ENCODE results near the gene WFDC5. TPM values are rescaled to one million over a fixed set of nuclear protein-coding genes. Genes with fewer than 3 reads are reported as not detected.

Gene WFDC5
- total RNA-seq, 1 donor from 2014 or later: not detected

GRCh38 chr20:45117581-45117980, 2.6 kb upstream of the WFDC5 start:
- FAIRE-seq: no peak
- no peak for DNase-seq (ENCODE audit: low spot score in 2 of 2)

- FAIRE-seq (no peak), DNase-seq (ENCODE audit: low spot score in 2 of 2) (no peak)
Observed at GRCh38 chr20:45115829-45116228, 855 bp upstream of the WFDC5 start.

DNA sequence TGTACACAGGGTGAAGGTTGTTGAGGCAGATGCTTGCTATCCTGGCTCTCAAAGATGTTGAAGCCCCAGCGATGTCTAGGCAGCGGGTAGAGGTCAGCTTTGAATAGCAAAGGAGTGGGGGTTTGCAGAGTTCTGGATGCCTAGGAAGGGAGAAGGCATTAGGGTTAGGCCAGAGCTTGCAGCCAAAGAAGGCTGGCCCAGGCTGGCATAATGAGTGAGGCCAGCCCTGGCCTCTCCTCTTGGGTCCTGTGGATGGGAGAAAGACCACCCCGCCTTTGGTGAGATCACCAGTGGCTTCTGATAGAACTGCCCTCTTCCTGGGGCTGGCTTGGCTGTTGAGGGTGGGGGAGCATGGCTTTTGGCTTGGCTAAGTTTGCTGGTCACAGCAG, 406 bp upstream of the WFDC5 start:
- no peak for DNase-seq (ENCODE audit: low spot score in 2 of 2)
- no peak for FAIRE-seq

DNA sequence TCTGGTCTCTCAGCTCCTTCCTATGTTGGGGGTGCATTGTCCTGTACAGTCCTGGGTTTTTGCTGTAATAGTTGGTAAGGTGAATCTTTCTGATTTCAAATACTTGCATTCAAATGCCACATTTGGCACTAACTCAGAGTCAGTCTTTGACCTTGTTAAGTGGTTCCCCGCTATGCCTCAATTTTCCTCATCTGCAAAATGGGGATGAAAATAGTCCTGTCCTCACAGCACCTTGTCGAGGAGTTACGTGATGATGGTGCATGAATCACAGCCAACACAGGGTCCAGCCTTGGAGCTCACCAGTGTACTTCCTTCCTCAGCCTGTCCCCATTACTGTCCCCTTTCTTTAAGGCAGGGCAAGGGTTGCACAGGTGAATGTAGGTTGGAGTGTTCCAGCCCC, 1.1 kb downstream of the WFDC5 start:
- no peak for FAIRE-seq

DNA sequence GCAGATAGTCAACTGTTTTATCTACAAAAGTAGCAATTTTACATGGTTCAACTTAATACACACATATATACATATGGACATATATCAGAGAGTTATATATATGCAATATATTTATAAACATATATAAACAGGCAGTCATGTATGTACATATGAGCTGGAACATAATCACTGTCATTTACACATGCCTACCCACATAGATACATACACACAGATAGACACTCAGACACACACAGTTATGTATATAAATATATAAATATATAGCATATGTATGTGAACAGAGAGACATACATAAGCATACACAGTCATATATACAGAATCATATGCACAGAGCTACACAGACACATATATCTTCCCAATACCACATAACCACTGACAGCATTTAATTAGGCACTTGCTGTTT, 2.2 kb downstream of the WFDC5 start:
- FAIRE-seq (no peak), DNase-seq (ENCODE audit: low spot score in 2 of 2) (no peak)

More for the DNA sequence above, 1.1 kb downstream of the WFDC5 start:
- no peak for DNase-seq (ENCODE audit: low spot score in 2 of 2)

GRCh38 chr20:45111799-45112471, 3.0 kb downstream of the WFDC5 start:
- FAIRE-seq (no peak), DNase-seq (ENCODE audit: low spot score in 2 of 2) (no peak)

DNA sequence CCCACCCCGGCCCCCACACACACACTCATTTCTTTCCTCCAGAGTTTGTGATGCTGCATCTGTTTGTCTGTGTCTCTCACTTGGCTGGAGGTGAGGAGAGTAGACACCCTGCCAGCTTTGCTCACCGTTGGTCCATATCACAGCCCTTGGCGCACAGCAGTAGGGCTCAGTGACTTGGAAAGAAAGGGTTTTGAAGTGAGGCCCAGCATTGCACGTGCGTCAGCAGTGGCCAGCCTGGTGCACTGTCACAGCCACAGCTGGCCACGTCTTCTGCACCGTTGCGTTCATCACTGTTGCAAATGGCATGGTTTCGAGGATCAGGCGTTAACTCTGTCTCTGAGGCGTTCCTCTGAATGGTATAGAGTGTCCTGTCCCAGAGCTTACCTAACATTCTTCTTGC, 3.7 kb downstream of the WFDC5 start:
- FAIRE-seq: no peak
- DNase-seq (ENCODE audit: low spot score in 2 of 2): no peak

- DNase-seq (ENCODE audit: low spot score in 2 of 2) (no peak), FAIRE-seq (no peak)
Observed at GRCh38 chr20:45110301-45110700, 4.7 kb downstream of the WFDC5 start.

GRCh38 chr20:45109634-45110033, 5.3 kb downstream of the WFDC5 start:
- FAIRE-seq (no peak), DNase-seq (ENCODE audit: low spot score in 2 of 2) (no peak)

DNA sequence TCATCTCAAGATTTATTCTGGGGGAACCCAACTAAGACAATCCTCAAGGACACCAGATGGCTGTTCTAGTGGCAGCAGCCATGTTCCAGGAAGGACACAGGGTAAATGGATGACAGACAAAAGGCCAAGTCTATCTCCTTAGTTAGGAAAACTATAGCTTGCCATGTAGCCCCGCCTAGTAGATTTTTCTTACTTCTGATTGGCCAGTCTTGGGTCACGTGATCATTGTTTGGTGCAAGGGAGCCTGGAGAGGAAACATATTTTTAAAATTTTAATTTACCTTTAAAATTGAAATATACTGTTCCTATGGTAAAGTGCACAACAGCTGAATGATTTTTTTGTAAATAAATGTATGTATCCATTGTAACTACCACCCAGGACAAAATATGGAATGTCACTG, 9.7 kb downstream of the WFDC5 start:
- no peak for FAIRE-seq

GRCh38 chr20:45104786-45105185, 10.2 kb downstream of the WFDC5 start:
- FAIRE-seq (no peak), DNase-seq (ENCODE audit: low spot score in 2 of 2) (no peak)

More for the DNA sequence above, 9.7 kb downstream of the WFDC5 start:
- DNase-seq (ENCODE audit: low spot score in 2 of 2): no peak

- DNase-seq (ENCODE audit: low spot score in 2 of 2) (no peak), FAIRE-seq (no peak)
Observed at GRCh38 chr20:45103072-45103471, 11.9 kb downstream of the WFDC5 start.

- DNase-seq (ENCODE audit: low spot score in 2 of 2) (no peak), FAIRE-seq (no peak)
Observed at GRCh38 chr20:45101333-45101850, 13.6 kb downstream of the WFDC5 start.

DNA sequence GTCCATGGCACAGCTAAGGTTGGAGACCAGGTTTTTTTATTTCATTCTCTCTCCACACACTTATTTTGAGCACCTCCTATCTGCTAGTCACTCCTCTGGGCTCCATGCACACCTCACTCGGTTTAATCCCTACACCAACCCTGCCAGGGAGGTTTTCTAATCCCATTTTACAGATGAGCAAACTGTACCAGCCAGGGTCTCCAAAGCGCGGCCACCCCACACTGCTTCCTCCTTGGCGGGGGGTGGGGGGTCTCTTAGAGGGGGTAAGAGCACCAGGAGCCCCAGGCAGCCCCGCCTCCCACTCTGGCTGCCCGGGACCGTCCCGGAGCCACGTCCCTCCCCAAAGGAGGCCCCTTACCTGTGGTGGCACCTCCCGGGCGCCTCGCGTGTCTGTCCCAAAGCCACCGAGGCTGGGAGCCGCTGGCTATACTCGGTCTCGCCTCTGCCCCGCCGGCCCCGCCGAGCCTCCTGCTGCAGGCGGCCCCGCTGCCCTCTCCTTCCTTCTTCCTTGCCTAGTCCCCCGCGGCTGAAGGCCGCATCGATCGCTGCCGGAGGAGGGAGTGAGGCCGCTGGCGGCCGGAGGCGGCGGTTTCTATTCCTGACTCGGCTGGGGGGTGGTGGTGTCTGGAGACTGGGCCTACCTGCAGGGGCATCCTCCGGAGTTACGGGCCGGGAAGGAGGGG, 14.3 kb downstream of the WFDC5 start, which contains the start of gene KCNS1:
KCNS1 (minus strand) TSS at position 565 of the 683 bp plus-strand sequence. CDS start 1,891 bp downstream, outside the sequence.
- no peak for FAIRE-seq

GRCh38 chr20:45098103-45098773, 16.7 kb downstream of the WFDC5 start:
- peak in 1 of 2 donors; percentile 37 for DNase-seq (ENCODE audit: low spot score in 2 of 2)

More for the DNA sequence above, 14.3 kb downstream of the WFDC5 start, which contains the start of gene KCNS1:
- peak in 1 of 2 donors; percentile 38 for DNase-seq (ENCODE audit: low spot score in 2 of 2)

DNA sequence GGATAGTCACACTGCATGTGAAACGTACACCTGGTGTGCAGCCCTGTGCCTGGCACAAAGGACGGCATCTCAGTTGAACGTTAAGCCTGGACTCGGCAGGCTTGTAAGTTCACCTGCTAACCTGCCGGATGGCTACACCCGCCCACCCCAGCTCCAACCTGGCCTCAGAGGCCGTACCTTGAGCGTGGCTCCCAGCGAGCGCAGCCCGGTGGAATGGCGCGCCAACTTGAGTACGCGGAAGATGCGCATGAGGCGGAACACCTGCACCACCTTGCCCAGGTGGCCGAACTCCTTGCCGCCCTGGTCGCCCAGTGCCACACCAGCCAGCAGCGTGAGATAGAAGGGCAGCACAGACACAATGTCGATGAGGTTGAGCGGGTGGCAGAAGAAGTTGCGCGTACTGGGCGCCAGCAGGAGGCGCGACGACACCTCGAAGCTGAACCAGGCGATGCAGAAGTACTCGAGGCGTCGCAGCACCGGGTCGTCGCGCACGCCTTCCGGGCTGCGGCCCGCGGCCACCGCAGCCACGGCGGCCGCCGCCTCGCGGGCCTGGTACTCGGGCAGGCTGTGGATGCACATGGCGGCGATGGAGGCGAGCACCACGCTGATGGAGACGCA, 17.4 kb downstream of the WFDC5 start:
- FAIRE-seq (no peak), DNase-seq (ENCODE audit: low spot score in 2 of 2) (peak in 1 of 2 donors; percentile 42)

More at GRCh38 chr20:45098103-45098773, 16.7 kb downstream of the WFDC5 start:
- no peak for FAIRE-seq

DNA sequence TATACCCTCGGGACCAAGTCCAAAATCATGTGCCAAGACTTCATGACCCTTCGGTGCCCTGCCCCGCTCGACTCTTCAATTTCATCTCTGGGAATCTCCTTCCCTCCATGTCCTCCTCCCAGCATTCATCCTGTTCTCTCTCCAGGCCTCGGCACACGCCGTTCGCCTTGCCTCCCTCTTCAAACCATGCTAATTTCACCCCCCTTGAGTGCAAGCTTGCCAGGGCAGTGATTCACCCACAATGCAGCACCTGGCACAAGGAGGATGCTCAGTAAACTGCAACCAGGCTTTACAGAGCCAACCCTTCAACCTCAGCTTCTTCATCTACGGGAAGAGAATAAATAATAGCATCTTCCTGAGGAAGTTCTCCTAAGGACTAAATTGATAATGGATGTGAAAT, 18.2 kb downstream of the WFDC5 start:
- FAIRE-seq: no peak
- no peak for DNase-seq (ENCODE audit: low spot score in 2 of 2)

DNA sequence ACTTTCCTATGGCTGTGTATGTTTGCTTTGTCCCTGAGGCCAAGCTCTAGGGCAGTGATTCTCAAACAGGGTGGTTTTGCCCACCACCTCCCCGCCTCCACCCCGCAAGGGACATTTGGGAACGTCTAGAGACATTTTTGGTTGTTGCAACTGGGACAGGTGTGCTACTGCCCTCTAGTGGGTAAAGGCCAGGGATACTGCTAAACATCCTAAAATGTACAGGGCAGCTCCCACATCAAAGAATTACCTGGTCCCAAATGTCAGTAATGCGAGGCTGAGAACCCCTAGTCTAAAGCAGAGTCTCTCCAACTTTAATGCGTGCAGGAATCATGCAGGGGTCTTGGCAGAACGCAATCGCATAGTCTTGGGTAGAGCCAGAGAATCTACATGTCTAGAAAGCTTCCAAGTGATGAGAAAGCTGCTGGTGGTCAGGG, 19.2 kb downstream of the WFDC5 start:
- DNase-seq (ENCODE audit: low spot score in 2 of 2) (peak in 1 of 2 donors; percentile 57), FAIRE-seq (no peak)

GRCh38 chr20:45094864-45095574, 20.0 kb downstream of the WFDC5 start:
- no peak for DNase-seq (ENCODE audit: low spot score in 2 of 2)
- no peak for FAIRE-seq

DNA sequence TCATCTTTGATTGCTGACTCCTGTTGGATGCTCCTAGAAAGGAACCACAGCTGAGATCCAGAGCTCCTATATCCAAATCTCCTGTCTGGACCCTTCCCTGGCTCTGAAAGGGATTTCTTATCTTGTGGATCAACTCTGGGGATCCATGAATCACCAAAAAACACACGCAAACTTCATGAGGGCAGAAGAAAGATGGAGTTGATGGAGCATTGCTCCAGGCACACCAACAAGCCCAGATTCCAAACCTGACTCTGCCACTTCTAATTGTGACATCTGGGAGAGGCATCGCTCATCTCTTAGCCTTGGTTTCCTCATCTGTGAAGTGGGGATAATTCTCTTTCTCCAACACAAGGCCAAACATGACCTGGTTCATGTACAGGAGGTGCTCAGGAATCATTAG, 20.8 kb downstream of the WFDC5 start:
- FAIRE-seq (no peak), DNase-seq (ENCODE audit: low spot score in 2 of 2) (no peak)

Measured in frontal cortex (tissue), 4 donors.